ENCODE data around the gene EIF4G3. TPM values are rescaled to one million over a fixed set of nuclear protein-coding genes. Genes with fewer than 3 reads are reported as not detected.

EIF4G3 gene
- total and polyA plus RNA-seq, 9 of the 15 experiments (the other 6 are each of a cell fraction or from before 2014, with no cell fraction given), result 6.7 to 40.5 (median 32.1) TPM

DNA sequence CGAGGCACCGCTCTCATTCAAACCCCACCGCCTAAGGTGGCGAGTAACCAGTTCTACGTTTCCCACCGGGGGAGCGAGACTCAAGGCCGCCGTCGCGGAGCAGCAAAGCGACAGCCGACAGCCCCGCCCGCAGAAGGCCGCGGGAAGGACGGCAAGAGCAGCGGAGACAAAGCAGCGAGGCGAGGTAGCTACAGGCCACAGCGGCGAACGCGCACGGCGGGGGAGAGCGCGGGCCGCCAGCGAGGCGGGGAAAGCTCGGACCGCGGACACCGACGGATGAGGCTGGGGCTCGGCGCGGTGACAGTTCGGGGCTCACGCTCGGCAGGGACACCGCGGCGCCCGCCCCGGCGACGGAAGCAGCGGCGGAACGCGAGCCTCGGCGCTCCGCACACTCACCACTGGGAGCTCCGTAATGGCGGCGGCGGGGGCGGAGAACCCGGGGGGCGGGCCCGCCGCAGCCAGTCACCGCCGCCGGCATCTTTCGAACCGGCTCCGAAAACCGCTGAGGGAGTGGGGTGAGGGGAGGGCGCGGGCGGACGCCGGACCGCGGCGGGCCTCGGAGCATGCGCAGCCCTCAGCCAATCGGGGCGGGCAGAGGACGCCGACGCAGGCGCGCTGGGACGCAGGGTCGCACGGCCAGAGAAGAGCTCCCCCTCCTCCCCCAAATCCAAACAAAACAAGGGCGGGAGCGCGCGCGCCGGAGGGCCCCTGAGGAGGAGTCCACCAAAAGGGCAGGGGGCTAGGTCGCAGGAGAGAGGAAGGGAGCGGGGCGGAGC lies 390.3 kb downstream of the EIF4G3 start (continued):
- TF ChIP-seq, protein P1, sequence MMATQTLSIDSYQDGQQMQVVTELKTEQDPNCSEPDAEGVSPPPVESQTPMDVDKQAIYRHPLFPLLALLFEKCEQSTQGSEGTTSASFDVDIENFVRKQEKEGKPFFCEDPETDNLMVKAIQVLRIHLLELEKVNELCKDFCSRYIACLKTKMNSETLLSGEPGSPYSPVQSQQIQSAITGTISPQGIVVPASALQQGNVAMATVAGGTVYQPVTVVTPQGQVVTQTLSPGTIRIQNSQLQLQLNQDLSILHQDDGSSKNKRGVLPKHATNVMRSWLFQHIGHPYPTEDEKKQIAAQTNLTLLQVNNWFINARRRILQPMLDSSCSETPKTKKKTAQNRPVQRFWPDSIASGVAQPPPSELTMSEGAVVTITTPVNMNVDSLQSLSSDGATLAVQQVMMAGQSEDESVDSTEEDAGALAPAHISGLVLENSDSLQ (IDR thresholded peaks at IDR 0.05), result no peak
- TF ChIP-seq ZNF143 (CRISPR knock-in tag; IDR thresholded peaks at IDR 0.05) (no peak), MBD2 (IDR thresholded peaks at IDR 0.05; ENCODE audit: borderline replicate concordance, low read depth) (peak; percentile 53; the same call in 1 of the 2 replicates), FOXK2 (conservative IDR thresholded peaks at IDR 0.05 in 1 of 2, IDR thresholded peaks at IDR 0.05 in 1 of 2; ENCODE audit: low read depth in 2 of 2) (peak; percentile 72 to 74), KDM4B (IDR thresholded peaks at IDR 0.05; ENCODE audit: borderline replicate concordance in 2 of 2, low read depth in 1 of 2) (no peak), CEBPG (CRISPR knock-in tag; IDR thresholded peaks at IDR 0.05) (peak; percentile 53; the same call in 1 of the 2 replicates), CEBPG (tag; conservative IDR thresholded peaks at IDR 0.05 in 1 of 2, IDR thresholded peaks at IDR 0.05 in 1 of 2) (no peak), ZNF12 (CRISPR knock-in tag; IDR thresholded peaks at IDR 0.05) (peak; percentile 66; the same call in 1 of the 2 replicates), MYBL2 (IDR thresholded peaks at IDR 0.05; ENCODE audit: low read depth) (peak; percentile 98), MYBL2 (CRISPR knock-in tag; IDR thresholded peaks at IDR 0.05; ENCODE audit: borderline replicate concordance) (peak; percentile 99; the same call in 1 of the 2 replicates), NEUROD1 (IDR thresholded peaks at IDR 0.05; ENCODE audit: borderline replicate concordance, low read depth, low read length, partially characterized antibody) (no peak), LARP7 (IDR thresholded peaks at IDR 0.05) (no peak), RHOXF2B (CRISPR knock-in tag; conservative IDR thresholded peaks at IDR 0.05) (no peak; the same call in 1 of the 2 replicates), SP1 (CRISPR knock-in tag; IDR thresholded peaks at IDR 0.05) (peak; percentile 80), KAT2B (IDR thresholded peaks at IDR 0.05; ENCODE audit: low read depth, low read length) (no peak), KAT7 (CRISPR knock-in tag; IDR thresholded peaks at IDR 0.05; ENCODE audit: borderline replicate concordance) (peak; percentile 100), MTA2 (IDR thresholded peaks at IDR 0.05; ENCODE audit: low read depth) (no peak)
- TF ChIP-seq, protein P2, sequence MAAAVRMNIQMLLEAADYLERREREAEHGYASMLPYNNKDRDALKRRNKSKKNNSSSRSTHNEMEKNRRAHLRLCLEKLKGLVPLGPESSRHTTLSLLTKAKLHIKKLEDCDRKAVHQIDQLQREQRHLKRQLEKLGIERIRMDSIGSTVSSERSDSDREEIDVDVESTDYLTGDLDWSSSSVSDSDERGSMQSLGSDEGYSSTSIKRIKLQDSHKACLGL (CRISPR knock-in tag; IDR thresholded peaks at IDR 0.05; ENCODE audit: borderline replicate concordance, poor library complexity, severe bottlenecking), result no peak
- TF ChIP-seq, protein P3, sequence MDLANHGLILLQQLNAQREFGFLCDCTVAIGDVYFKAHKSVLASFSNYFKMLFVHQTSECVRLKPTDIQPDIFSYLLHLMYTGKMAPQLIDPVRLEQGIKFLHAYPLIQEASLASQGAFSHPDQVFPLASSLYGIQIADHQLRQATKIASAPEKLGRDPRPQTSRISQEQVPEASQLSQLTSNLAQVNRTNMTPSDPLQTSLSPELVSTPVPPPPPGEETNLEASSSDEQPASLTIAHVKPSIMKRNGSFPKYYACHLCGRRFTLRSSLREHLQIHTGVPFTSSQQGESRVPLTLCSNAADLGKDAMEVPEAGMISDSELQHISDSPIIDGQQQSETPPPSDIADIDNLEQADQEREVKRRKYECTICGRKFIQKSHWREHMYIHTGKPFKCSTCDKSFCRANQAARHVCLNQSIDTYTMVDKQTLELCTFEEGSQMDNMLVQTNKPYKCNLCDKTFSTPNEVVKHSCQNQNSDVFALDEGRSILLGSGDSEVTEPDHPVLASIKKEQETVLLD (IDR thresholded peaks at IDR 0.05), result peak; percentile 97
- TF ChIP-seq, protein P4, sequence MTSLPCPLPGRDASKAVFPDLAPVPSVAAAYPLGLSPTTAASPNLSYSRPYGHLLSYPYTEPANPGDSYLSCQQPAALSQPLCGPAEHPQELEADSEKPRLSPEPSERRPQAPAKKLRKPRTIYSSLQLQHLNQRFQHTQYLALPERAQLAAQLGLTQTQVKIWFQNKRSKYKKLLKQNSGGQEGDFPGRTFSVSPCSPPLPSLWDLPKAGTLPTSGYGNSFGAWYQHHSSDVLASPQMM (CRISPR knock-in tag; IDR thresholded peaks at IDR 0.05), result no peak
- TF ChIP-seq, protein P5, sequence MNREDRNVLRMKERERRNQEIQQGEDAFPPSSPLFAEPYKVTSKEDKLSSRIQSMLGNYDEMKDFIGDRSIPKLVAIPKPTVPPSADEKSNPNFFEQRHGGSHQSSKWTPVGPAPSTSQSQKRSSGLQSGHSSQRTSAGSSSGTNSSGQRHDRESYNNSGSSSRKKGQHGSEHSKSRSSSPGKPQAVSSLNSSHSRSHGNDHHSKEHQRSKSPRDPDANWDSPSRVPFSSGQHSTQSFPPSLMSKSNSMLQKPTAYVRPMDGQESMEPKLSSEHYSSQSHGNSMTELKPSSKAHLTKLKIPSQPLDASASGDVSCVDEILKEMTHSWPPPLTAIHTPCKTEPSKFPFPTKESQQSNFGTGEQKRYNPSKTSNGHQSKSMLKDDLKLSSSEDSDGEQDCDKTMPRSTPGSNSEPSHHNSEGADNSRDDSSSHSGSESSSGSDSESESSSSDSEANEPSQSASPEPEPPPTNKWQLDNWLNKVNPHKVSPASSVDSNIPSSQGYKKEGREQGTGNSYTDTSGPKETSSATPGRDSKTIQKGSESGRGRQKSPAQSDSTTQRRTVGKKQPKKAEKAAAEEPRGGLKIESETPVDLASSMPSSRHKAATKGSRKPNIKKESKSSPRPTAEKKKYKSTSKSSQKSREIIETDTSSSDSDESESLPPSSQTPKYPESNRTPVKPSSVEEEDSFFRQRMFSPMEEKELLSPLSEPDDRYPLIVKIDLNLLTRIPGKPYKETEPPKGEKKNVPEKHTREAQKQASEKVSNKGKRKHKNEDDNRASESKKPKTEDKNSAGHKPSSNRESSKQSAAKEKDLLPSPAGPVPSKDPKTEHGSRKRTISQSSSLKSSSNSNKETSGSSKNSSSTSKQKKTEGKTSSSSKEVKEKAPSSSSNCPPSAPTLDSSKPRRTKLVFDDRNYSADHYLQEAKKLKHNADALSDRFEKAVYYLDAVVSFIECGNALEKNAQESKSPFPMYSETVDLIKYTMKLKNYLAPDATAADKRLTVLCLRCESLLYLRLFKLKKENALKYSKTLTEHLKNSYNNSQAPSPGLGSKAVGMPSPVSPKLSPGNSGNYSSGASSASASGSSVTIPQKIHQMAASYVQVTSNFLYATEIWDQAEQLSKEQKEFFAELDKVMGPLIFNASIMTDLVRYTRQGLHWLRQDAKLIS (CRISPR knock-in tag; IDR thresholded peaks at IDR 0.05), result peak; percentile 98

Data from K562 (cell line).